GM18508 (cell line): ENCODE measurements around the gene GSTCD.
"Not testable (repeated sequence)": the region's sequence is repeated elsewhere in the genome, so short reads cannot be mapped to it uniquely, and the experiment has no call there.

Source experiments
- ATAC-seq: cut with Tn5 transposase; IDR thresholded peaks from one replicate; pipeline ENCODE4 v1.9.1; 2021; ENCODE audit warnings: moderate number of reproducible peaks; ENCODE audit not compliant: insufficient read depth, unreplicated experiment

GSTCD gene

GRCh38 chr4:105714071-105714521 lies 5.5 kb downstream of the GSTCD start:
- ATAC-seq: peak; percentile 30

- ATAC-seq: no peak
These were observed 6.3 kb downstream of the GSTCD start for GRCh38 chr4:105714932-105715331.

GRCh38 chr4:105715692-105716278 lies 7.2 kb downstream of the GSTCD start:
- ATAC-seq: no peak

- ATAC-seq: no peak
These were observed 10.6 kb downstream of the GSTCD start for GRCh38 chr4:105719204-105719603.

DNA sequence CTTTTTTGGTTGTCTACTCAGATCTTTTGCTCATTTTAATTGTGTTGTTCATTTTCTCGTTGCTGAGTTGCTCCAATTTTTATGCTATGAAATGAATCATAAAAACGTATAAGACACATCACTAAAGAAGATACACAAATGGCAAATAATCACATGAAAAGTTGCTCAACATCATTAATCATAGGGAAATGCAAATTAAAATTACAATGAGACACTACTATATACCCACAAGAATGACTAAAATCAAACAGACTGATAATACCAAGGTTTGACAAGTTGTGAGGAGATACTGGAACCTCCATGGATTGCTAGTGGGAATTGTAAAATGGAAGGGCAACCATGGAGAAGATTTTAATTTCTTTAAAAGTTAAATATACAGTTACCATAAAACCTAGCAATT lies 17.0 kb downstream of the GSTCD start:
- no peak for ATAC-seq

DNA sequence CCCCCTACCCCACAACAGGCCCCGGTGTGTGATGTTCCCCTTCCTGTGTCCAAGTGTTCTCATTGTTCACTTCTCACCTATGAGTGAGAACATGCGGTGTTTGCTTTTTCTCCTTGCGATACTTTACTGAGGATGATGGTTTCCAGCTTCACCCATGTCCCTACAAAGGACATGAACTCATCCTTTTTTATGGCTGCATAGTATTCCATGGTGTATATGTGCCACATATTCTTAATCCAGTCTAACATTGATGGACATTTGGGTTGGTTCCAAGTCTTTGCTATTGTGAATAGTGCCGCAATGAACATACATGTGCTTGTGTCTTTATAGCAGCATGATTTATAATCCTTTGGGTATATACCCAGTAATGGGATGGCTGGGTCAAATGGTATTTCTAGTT lies 21.3 kb downstream of the GSTCD start:
- not testable (repeated sequence) for ATAC-seq

DNA sequence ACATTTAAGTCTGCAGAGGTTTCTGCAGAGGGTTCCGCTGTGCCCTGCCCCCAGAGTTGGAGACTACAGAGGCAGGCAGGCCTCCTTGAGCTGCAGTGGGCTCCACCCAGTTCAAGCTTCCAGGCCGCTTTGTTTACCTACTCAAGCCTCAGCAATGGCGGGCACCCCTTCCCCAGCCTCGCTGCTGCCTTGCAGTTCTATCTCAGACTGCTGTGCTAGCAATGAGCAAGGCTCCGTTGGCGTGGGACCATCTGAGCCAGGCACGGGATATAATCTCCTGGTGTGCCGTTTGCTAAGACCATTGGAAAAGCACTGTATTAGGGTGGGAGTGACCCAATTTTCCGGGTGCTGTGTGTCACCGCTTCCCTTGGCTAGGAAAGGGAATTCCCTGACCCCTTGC lies 26.6 kb downstream of the GSTCD start:
- ATAC-seq: not testable (repeated sequence)

GRCh38 chr4:105741548-105741947 lies 33.0 kb downstream of the GSTCD start:
- no peak for ATAC-seq

DNA sequence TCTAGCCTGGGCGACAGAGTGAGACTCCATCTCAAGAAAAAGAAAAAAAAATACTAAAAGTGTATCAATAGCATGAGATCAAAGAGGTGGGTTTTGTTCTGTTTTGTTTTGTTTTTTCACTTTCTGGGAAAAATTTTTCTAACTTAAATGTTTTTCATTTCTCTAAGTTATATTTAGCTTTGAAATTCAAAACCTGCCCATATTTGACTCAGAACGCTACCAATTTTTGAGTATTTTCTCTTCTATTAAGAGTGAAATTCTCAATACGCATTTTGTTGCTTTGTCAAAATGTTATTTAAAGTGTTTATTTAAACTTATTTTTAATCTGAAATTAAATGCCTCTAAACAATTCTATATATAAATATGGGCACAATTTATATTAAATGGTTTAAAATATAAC lies 39.6 kb downstream of the GSTCD start:
- no peak for ATAC-seq

GRCh38 chr4:105751718-105752299 lies 43.2 kb downstream of the GSTCD start:
- ATAC-seq: no peak

- ATAC-seq: no peak
These were observed 44.8 kb downstream of the GSTCD start for GRCh38 chr4:105753361-105753760.

- ATAC-seq: no peak
These were observed 46.8 kb downstream of the GSTCD start for GRCh38 chr4:105755375-105755774.

- no peak for ATAC-seq
These were observed 50.4 kb downstream of the GSTCD start for GRCh38 chr4:105758958-105759357.

- ATAC-seq: no peak
These were observed 57.3 kb downstream of the GSTCD start for GRCh38 chr4:105765690-105766407.

DNA sequence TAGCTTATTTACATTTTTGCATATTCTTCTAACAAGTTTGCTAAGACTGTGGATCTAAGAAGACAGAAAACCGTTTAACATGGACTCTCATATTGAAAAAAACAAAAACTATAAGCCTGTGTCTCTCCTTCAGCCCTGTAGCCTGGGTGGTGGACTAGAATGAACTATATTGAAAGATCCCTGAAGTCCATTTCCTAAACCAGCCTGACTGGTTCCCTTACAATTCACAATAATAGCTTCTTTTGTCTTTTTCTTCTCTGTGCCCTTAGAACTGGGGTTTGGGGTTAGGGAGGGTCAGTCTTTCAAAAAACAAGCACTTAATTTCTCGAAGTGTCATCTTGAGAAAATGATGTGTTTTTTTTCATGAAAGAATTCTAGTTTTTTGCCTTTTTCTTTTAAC lies 59.0 kb downstream of the GSTCD start:
- ATAC-seq: no peak

DNA sequence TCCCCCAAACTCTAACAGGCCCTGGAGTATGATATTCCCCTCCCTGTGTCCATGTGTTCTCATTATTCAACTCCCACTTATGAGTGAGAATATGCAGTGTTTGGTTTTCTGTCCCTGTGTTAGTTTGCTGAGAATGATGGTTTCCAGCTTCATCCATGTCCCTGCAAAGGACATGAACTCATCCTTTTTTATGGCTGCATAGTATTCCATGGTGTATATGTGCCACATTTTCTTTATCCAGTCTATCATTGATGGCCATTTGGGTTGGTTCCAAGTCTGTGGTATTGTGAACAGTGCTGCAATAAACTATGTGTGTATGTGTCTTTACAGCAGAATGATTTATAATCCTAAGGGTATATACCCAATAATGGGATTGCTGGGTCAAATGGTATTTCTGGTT lies 61.9 kb downstream of the GSTCD start:
- ATAC-seq: not testable (repeated sequence)

GRCh38 chr4:105772065-105772464 lies 63.5 kb downstream of the GSTCD start:
- not testable (repeated sequence) for ATAC-seq

DNA sequence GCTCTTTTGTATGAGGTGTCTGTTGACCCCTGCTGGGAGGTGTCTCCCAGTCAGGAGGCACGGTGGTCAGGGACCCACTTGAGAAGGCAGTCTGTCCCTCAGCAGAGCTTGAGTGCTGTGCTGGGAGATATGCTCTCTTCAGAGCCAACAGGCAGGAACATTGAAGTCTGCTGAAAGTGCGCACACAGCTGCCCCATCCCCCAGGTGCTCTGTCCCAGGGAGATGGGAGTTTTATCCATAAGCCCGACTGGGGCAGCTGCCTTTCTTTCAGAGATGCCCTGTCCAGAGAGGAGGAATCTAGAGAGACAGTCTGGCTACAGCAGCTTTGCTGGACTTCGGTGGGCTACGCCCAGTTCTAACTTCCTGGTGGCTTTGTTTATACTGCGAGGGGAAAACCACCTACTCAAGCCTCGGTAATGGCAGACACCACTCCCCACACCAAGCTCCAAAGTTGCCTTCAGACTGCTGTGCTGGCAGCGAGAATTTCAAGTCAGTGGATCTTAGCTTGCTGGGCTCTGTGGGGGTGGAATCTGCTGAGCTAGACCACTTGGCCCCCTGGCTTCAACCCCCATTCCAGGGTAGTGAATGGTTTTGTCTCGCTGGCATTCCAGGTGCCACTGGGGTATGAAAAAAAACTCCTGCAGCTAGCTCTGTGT lies 67.3 kb downstream of the GSTCD start:
- ATAC-seq: not testable (repeated sequence)

- ATAC-seq: no peak
These were observed 71.6 kb downstream of the GSTCD start for GRCh38 chr4:105780176-105780575.

GRCh38 chr4:105784761-105785160 lies 76.2 kb downstream of the GSTCD start:
- ATAC-seq: no peak

DNA sequence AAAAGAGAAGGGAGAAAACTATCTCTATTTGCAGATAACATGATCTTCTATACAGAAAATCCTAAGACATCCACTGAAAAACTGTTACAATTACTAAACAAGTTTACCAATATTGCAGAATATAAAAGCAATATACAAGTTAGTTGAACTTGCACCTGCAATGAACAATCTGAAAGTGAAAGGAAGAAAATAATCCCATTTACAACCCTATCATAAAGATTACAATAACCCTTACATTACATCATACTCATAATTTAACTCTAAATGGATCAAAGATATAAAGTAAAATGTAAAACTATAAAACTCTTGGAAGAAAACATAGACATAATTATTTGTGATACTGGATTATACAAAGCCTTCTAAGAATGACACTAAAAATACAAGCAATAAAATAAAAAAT lies 77.2 kb downstream of the GSTCD start:
- no peak for ATAC-seq
